PFSK-1 (cell line): ENCODE results near the gene ZNF620.

ENCODE experiments used
- POLR2AphosphoS5 ChIP-seq: IDR thresholded peaks from 2 replicates; pipeline ENCODE4 v1.6.1; 2012; ENCODE audit warnings: low read depth, mild to moderate bottlenecking, control low read depth, low read length, moderate library complexity
- TAF1 ChIP-seq: IDR thresholded peaks from 2 replicates; pipeline ENCODE4 v1.6.1; 2012; ENCODE audit warnings: low read length, control low read depth, borderline replicate concordance; ENCODE audit not compliant: insufficient read depth
- TF ChIP-seq, protein P1 (sequence below), 2 experiments: IDR thresholded peaks; 2 replicates each; pipeline versions ENCODE4 v1.6.1 to v1.8.0; 2011 to 2012; ENCODE audit warnings: low read depth in 2 of 2, low read length in 2 of 2, control low read depth in 1 of 2, inconsistent platforms in 1 of 2, mild to moderate bottlenecking in 1 of 2, moderate library complexity in 1 of 2; ENCODE audit not compliant: insufficient read depth in 1 of 2

DNA sequence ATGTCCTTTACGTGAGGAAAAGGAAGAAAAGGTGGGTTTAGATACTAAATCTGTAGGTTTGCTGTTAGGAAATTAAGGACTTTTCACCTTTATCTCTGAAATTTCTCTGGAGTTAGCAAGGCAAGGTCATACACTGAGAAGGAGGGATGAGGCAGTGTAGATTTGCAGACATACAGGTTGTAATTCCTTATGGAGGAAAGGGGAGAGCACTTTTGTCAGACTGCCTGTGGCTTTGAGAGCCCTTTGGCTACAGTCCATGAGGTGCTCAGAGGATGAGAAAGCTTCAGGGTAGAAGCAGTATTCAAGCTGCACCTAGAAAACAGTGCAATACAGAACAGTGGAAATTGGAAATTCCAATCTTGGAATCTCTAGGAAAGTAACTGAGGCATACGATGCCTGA is 40.4 kb upstream of the ZNF620 start:
- TF ChIP-seq POLR2AphosphoS5 = no peak
- no peak for TF ChIP-seq TAF1
- TF ChIP-seq, protein P1, sequence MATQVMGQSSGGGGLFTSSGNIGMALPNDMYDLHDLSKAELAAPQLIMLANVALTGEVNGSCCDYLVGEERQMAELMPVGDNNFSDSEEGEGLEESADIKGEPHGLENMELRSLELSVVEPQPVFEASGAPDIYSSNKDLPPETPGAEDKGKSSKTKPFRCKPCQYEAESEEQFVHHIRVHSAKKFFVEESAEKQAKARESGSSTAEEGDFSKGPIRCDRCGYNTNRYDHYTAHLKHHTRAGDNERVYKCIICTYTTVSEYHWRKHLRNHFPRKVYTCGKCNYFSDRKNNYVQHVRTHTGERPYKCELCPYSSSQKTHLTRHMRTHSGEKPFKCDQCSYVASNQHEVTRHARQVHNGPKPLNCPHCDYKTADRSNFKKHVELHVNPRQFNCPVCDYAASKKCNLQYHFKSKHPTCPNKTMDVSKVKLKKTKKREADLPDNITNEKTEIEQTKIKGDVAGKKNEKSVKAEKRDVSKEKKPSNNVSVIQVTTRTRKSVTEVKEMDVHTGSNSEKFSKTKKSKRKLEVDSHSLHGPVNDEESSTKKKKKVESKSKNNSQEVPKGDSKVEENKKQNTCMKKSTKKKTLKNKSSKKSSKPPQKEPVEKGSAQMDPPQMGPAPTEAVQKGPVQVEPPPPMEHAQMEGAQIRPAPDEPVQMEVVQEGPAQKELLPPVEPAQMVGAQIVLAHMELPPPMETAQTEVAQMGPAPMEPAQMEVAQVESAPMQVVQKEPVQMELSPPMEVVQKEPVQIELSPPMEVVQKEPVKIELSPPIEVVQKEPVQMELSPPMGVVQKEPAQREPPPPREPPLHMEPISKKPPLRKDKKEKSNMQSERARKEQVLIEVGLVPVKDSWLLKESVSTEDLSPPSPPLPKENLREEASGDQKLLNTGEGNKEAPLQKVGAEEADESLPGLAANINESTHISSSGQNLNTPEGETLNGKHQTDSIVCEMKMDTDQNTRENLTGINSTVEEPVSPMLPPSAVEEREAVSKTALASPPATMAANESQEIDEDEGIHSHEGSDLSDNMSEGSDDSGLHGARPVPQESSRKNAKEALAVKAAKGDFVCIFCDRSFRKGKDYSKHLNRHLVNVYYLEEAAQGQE (IDR thresholded peaks at IDR 0.05; ENCODE audit: insufficient read depth in 1 of 2, low read depth in 2 of 2, low read length in 2 of 2) = no peak
